Esophagus muscularis mucosa (tissue), 4 donors: Measurements from ENCODE around the gene CD33.

Experiments
- EP300 ChIP-seq: sonication (generic); formaldehyde crosslinking; IDR thresholded peaks from one replicate; pipeline ENCODE4 v1.6.1; 2017; ENCODE audit warnings: antibody characterized with exemption
- POLR2A ChIP-seq: fragments of 450-650 bp; IDR thresholded peaks from one replicate; pipeline ENCODE4 v1.6.1; 2017; ENCODE audit warnings: antibody characterized with exemption, moderate library complexity, mild to moderate bottlenecking, low read depth
- POLR2AphosphoS5 ChIP-seq, 2 donors: sonication (generic); formaldehyde crosslinking; IDR thresholded peaks; one replicate each; pipeline ENCODE4 v1.6.1; 2017; ENCODE audit warnings: antibody characterized with exemption in 2 of 2
- TF ChIP-seq, protein P1 (sequence below), 3 experiments: fragments of 200-600 bp in 2 of 3; fragments of 450-650 bp in 1 of 3; sonication (generic) in 2 of 3; IDR thresholded peaks; one replicate each; pipeline ENCODE4 v1.5.1; 2017 to 2019; ENCODE audit warnings: antibody characterized with exemption in 3 of 3, mild to moderate bottlenecking in 2 of 3, moderate library complexity in 1 of 3

DNA sequence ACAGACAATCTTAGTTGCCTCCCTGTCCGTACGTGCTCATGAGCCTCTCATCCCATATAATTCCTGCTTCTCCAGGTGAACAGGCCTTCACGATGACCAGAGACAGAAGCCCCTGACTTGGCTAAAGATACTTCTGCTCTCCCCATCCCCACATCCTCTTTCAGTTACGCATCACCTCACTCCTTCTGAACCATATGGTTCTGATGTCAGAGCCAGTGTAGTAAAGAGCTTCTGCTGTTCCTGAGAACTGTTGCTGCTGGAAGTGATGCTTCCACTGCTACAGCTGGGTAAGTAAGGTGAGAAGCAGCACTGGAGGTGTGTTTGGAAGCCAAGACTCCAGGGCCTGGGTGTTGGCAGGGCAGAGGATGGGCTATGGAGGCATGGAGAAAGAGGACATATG is 38.9 kb downstream of the CD33 start:
- TF ChIP-seq, protein P1, sequence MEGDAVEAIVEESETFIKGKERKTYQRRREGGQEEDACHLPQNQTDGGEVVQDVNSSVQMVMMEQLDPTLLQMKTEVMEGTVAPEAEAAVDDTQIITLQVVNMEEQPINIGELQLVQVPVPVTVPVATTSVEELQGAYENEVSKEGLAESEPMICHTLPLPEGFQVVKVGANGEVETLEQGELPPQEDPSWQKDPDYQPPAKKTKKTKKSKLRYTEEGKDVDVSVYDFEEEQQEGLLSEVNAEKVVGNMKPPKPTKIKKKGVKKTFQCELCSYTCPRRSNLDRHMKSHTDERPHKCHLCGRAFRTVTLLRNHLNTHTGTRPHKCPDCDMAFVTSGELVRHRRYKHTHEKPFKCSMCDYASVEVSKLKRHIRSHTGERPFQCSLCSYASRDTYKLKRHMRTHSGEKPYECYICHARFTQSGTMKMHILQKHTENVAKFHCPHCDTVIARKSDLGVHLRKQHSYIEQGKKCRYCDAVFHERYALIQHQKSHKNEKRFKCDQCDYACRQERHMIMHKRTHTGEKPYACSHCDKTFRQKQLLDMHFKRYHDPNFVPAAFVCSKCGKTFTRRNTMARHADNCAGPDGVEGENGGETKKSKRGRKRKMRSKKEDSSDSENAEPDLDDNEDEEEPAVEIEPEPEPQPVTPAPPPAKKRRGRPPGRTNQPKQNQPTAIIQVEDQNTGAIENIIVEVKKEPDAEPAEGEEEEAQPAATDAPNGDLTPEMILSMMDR (IDR thresholded peaks at IDR 0.05) = no peak
- TF ChIP-seq POLR2A (no peak), POLR2AphosphoS5 (IDR thresholded peaks at IDR 0.05) (no peak), EP300 (no peak)
